GM13976 (cell line): ENCODE measurements around the gene NEK8.

Experiments
- DNase-seq: peaks from one replicate; pipeline ENCODE4 v3.0.0; 2012; ENCODE audit warnings: low spot score
- CTCF ChIP-seq: IDR thresholded peaks from 2 replicates; pipeline ENCODE4 v1.5.1; 2012; ENCODE audit warnings: borderline replicate concordance, mild to moderate bottlenecking; ENCODE audit not compliant: insufficient read depth; ENCODE audit errors: extremely low read depth, missing control alignments, control extremely low read depth
- in situ Hi-C: fragments of 300-500 bp; cut with MboI; formaldehyde crosslinking; loops from one replicate; pipeline ENCODE4 v1.12.0; 2022; ENCODE audit warnings: low sequenced_read_pairs, mixed read lengths, inconsistent platforms; ENCODE audit not compliant: unreplicated experiment

Gene NEK8

DNA sequence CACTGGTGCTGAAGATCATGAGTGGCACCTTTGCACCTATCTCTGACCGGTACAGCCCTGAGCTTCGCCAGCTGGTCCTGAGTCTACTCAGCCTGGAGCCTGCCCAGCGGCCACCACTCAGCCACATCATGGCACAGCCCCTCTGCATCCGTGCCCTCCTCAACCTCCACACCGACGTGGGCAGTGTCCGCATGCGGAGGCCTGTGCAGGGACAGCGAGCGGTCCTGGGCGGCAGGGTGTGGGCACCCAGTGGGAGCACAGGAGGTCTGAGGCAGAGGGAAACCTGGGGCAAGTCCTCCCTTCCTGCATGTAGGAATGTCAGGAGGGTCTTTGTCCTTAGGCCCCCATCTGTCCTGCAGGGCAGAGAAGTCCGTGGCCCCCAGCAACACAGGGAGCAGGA lies 8.7 kb downstream of the NEK8 start:
- no peak for DNase-seq
- TF ChIP-seq CTCF, result no peak
- in situ Hi-C loops, result loop anchor here (25.0 kb wide), 1 partner anchor 375 kb away; no protein-coding TSS in a partner anchor

DNA sequence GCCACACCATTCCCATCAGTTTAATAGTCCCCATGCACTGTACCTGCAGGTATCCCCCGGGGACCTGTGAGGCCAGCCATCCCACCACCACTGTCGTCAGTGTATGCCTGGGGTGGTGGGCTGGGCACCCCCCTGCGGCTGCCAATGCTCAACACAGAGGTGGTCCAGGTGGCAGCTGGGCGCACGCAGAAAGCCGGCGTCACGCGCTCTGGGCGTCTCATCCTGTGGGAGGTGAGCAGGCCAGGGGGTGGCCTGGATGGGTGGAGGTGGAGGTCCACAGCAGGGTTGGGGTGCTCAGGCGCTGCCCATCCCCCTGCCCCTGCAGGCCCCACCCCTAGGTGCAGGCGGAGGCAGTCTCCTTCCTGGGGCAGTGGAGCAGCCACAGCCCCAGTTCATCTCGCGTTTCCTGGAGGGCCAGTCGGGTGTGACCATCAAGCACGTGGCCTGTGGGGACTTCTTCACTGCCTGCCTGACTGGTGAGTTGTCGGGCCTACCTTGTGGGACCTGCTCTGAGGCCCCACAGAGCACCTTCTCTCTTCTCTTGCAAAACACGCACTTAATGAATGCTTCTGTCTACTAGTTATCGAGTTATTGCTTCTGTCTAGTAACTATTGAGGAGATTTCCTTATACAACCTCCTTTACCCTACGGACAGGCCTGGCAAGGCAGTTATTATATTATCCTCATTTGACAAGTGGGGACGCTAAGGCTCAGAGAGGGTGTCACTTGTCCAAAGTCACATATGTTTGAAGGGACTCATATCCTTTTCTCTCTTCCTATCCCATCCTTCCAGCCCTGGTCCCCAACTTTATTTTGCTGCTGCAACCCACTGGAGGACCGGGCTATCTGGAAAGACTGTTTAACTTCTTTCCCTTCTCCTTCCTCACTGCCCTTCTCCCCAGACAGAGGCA lies 9.4 kb downstream of the NEK8 start:
- in situ Hi-C loops, result loop anchor here (25.0 kb wide), 1 partner anchor 374 kb away; no protein-coding TSS in a partner anchor
- no peak for TF ChIP-seq CTCF

DNA sequence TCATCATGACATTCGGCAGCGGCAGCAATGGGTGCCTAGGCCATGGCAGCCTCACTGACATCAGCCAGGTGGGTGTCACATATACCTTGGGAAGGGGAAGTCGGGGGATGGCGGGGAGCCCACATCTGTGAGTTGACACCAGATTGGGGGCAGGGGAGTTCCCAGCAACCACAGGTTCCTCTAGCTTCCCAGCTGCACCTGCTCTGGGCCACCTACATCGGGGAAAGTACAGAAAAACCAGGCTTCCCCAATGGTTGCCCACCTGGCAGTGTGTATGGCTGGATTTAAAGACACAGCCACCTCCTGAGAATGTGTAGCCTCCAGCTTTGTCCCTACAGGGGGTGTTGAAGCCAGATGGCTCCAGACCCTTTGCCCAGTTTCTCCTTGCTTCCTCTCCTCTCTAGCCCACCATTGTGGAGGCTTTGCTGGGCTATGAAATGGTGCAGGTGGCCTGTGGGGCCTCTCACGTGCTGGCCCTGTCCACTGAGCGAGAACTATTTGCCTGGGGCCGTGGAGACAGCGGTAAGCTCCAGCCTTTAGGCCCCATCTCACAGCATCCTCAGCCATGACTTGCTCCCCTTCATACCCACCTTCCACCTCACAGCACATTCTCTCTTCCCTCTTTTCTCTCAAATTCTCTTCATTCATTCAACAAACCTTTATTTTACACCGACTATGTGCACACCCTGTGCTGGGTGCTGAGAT lies 10.2 kb downstream of the NEK8 start:
- in situ Hi-C loops, result loop anchor here (25.0 kb wide), 1 partner anchor 373 kb away; no protein-coding TSS in a partner anchor
- no peak for TF ChIP-seq CTCF
- DNase-seq, result peak; percentile 60

More for the DNA sequence above, 9.4 kb downstream of the NEK8 start:
- peak; percentile 89 for DNase-seq

- in situ Hi-C loops, result loop anchor here (25.0 kb wide), 1 partner anchor 372 kb away; no protein-coding TSS in a partner anchor
- no peak for TF ChIP-seq CTCF
- DNase-seq, result no peak
These were observed 12.1 kb downstream of the NEK8 start for GRCh38 chr17:28740406-28741357.

DNA sequence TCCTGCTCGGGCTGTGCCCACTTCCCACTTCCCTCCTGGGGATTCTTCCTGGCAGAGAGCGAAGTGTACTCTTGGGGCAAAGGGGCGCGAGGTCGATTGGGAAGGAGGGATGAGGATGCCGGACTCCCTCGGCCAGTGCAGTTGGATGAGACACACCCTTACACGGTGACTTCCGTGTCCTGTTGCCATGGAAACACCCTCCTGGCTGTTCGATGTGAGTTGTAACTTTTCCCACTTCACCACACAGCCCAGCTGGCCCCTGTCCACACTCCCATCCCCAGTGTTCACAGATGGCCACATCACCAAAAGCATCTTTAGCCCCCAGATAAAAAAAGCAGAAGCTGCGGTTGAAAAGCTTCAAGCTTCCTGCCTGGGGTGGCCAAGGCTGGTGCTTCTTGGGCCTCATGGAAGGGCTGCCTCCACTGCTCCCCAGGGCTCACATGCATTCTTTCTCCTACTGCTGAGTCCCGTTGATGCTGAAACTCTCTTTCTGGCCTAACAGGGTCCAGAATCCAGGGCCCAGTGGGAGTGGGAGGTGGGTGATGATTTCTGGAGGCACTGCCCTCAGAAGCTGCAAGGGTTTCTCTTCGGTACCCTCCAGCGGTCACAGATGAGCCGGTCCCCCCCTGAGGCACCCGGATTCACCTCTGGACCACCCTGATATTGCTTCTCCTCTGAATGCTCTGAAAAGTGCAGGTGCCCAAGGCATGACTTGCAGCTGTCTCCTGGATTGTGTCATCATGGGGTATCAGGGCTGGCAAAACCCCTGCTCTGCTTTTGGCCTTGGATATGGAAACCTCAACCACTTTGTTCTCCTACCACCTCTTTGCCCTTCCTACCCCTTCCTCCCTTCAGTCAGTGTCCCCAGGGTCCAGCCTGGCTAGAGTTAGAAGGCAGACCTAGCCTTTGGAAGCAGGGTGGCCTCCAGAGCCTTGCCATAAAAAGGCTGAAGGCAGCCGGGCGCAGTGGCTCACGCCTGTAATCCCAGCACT lies 13.1 kb downstream of the NEK8 start:
- peak; percentile 62 for DNase-seq
- in situ Hi-C loops, result loop anchor here (25.0 kb wide), 1 partner anchor 371 kb away; no protein-coding TSS in a partner anchor
- no peak for TF ChIP-seq CTCF
